CD4-positive, alpha-beta T cell (primary cell): ENCODE measurements around the gene USP19. TPM values are rescaled to one million over a fixed set of nuclear protein-coding genes. Genes with fewer than 3 reads are reported as not detected.

Source experiments
- ATAC-seq: fragments of 200-7000 bp; cut with Tn5 transposase; one replicate; pipeline ENCODE4 v1.10.0; 2022; ENCODE audit warnings: mild to moderate bottlenecking; ENCODE audit not compliant: poor library complexity
- CTCF ChIA-PET: fragments of 350-600 bp; sonication (Branson Sonifier 250); formaldehyde crosslinking; loops from one replicate; lab custom pipeline; 2021; ENCODE audit warnings: antibody characterized with exemption, inconsistent platforms; lab: Charles Lee
- POLR2A ChIA-PET: fragments of 350-600 bp; sonication (Branson Sonifier 250); formaldehyde crosslinking; loops from one replicate; lab custom pipeline; 2021; ENCODE audit warnings: antibody characterized with exemption, inconsistent platforms; lab: Charles Lee
- DNase-seq, 14 experiments: peaks; one replicate each; pipeline ENCODE4 v3.0.0-alpha.2; 2013 to 2020; ENCODE audit warnings: mixed read lengths in 2 of 14
- H3K27ac ChIP-seq, 2 donors: one replicate each; pipeline versions ENCODE4 v1.5.1 to v1.7.0; 2013; ENCODE audit warnings: low read length in 2 of 2, low read depth in 1 of 2, mild to moderate bottlenecking in 1 of 2
- H3K27me3 ChIP-seq, 2 experiments: 1 replicate in 1 of 2; 2 replicates in 1 of 2; pipeline versions ENCODE4 v1.6.1 to v1.7.0; 2013; ENCODE audit warnings: low read length in 2 of 2, control low read depth in 1 of 2, mild to moderate bottlenecking in 1 of 2, moderate library complexity in 1 of 2; ENCODE audit not compliant: insufficient read depth in 2 of 2, control insufficient read depth in 1 of 2
- H3K36me3 ChIP-seq: one replicate; pipeline ENCODE4 v1.6.1; 2013; ENCODE audit warnings: low read length, control low read depth; ENCODE audit not compliant: insufficient read depth
- H3K4me1 ChIP-seq: one replicate; pipeline ENCODE4 v1.6.1; 2013; ENCODE audit warnings: low read length, control low read depth; ENCODE audit not compliant: insufficient read depth
- H3K4me3 ChIP-seq: one replicate; pipeline ENCODE4 v1.5.1; 2013; ENCODE audit warnings: mild to moderate bottlenecking, low read length, moderate library complexity
- H3K9me3 ChIP-seq, 2 experiments: 1 replicate in 1 of 2; 2 replicates in 1 of 2; pipeline versions ENCODE4 v1.6.1 to v1.7.0; 2013; ENCODE audit warnings: low read length in 2 of 2, mild to moderate bottlenecking in 2 of 2, control low read depth in 1 of 2, moderate library complexity in 1 of 2; ENCODE audit not compliant: control insufficient read depth in 1 of 2, insufficient read depth in 1 of 2
- H3K27ac Mint-ChIP-seq: one replicate; pipeline ENCODE4 v1.8.0; 2020; ENCODE audit warnings: mixed read lengths
- H3K27me3 Mint-ChIP-seq: one replicate; pipeline ENCODE4 v1.8.0; 2021; ENCODE audit warnings: mixed read lengths
- H3K36me3 Mint-ChIP-seq: one replicate; pipeline ENCODE4 v1.8.0; 2021; ENCODE audit warnings: low read depth, mixed read lengths
- H3K4me1 Mint-ChIP-seq: one replicate; pipeline ENCODE4 v1.8.0; 2021; ENCODE audit warnings: low read depth, mixed read lengths
- H3K4me3 Mint-ChIP-seq: one replicate; pipeline ENCODE4 v1.8.0; 2020; ENCODE audit warnings: mild to moderate bottlenecking, mixed read lengths
- H3K9me3 Mint-ChIP-seq: one replicate; pipeline ENCODE4 v1.8.0; 2020; ENCODE audit warnings: mixed read lengths
- CTCF ChIP-seq: fragments of 200-600 bp; IDR thresholded peaks from one replicate; pipeline ENCODE4 v1.8.0; 2022; ENCODE audit warnings: antibody characterized with exemption, mild to moderate bottlenecking
- intact Hi-C, 2 experiments: fragments of 100-400 bp; cut with DNase I in 1 of 2; cut with micrococcal nuclease in 1 of 2; formaldehyde crosslinking; loops; one replicate each; pipeline versions ENCODE4 v1.15.1 to v1.9.0; 2023 to 2025; cut with DNase I, micrococcal nuclease
- total RNA-seq, 174 experiments: library from RNA in 2 of 174; stranded (reverse) in 2 of 174; gene quantifications; one replicate each; pipeline ENCODE4 v1.2.3 and lab custom pipeline; 2021 to 2026

The USP19 gene
- total RNA-seq, 2 experiments from 2014 or later = 84.9 to 86.2 TPM

GRCh38 chr3:49165771-49166751 is 45.4 kb upstream of the USP19 start, which contains the start of gene CCDC71:
Gene CCDC71, minus strand, starts transcription at chr3:49166331. Its CDS starts 2,123 bp downstream, at chr3:49164208.
- DNase-seq = peak; percentile 55 to 89 (median 70)
- H3K27me3 ChIP-seq = no peaks in the 10 kb centered on the region
- H3K36me3 Mint-ChIP-seq = peaks cover 36% of the 10 kb centered on the region
- intact Hi-C loops = loop anchor here (1.0 to 10.0 kb wide), 7 partner anchors 45 to 449 kb away; partner anchors contain the start of genes USP19 (in 2 of the 2), ARIH2 (in 1 of the 2), IP6K2 (in 1 of the 2) and QRICH1 (in 1 of the 2)
- peak within 1 kb of the TSS; percentile 94 for H3K4me3 ChIP-seq
- peak within 1 kb of the TSS; percentile 97 for H3K4me3 Mint-ChIP-seq
- H3K9me3 Mint-ChIP-seq = no peaks in the 10 kb centered on the region
- peak; percentile 80 for ATAC-seq
- peak within 1 kb of the TSS; percentile 91 for H3K27ac Mint-ChIP-seq
- peak within 1 kb of the TSS; percentile 48 to 61 for H3K27ac ChIP-seq
- no peak for TF ChIP-seq CTCF
- peaks cover 21% of the 10 kb centered on the region for H3K36me3 ChIP-seq
- POLR2A ChIA-PET = interaction anchor here (0.7 to 2.0 kb wide), 4 partner anchors 45 to 159 kb away, joined by 4 to 11 read pairs (median 6); partner anchors contain the start of genes NDUFAF3, QRICH1, USP19 and WDR6
- H3K9me3 ChIP-seq = peaks cover 0 to 7% of the 10 kb centered on the region in 2 experiments
- CTCF ChIA-PET = interaction anchor here (1.5 kb wide), 1 partner anchor 72 kb away, joined by 6 read pairs; no protein-coding TSS in a partner anchor
- H3K27me3 Mint-ChIP-seq = no peaks in the 10 kb centered on the region
- H3K4me1 Mint-ChIP-seq = peaks cover 44% of the 10 kb centered on the region
- peaks cover 31% of the 10 kb centered on the region for H3K4me1 ChIP-seq

- DNase-seq = no peak
- H3K27ac ChIP-seq = peak overlapping the region; percentile 48 to 61
- H3K27ac Mint-ChIP-seq = peak overlapping the region; percentile 91
- TF ChIP-seq CTCF = no peak
- no peaks in the 10 kb centered on the region for H3K27me3 ChIP-seq
- peaks cover 0 to 7% of the 10 kb centered on the region in 2 experiments for H3K9me3 ChIP-seq
- ChIA-PET CTCF (interaction anchor here (1.1 to 1.5 kb wide), 2 partner anchors 71 to 144 kb away, joined by 3 to 6 read pairs; no protein-coding TSS in a partner anchor), POLR2A (interaction anchor here (0.8 to 2.0 kb wide), 6 partner anchors 45 to 179 kb away, joined by 3 to 11 read pairs (median 4); partner anchors contain the start of genes IMPDH2, NDUFAF3, QRICH1 and USP19)
- H3K4me3 Mint-ChIP-seq = peak overlapping the region; percentile 97
- H3K36me3 Mint-ChIP-seq = peaks cover 36% of the 10 kb centered on the region
- H3K4me3 ChIP-seq = peak overlapping the region; percentile 94
- H3K36me3 ChIP-seq = peaks cover 21% of the 10 kb centered on the region
- peaks cover 23% of the 10 kb centered on the region for H3K4me1 ChIP-seq
- no peaks in the 10 kb centered on the region for H3K9me3 Mint-ChIP-seq
- no peak for ATAC-seq
- intact Hi-C loops = loop anchor here (2.0 to 10.0 kb wide), 3 partner anchors 44 to 250 kb away; partner anchors contain the start of genes ARIH2 (in 1 of the 2) and USP19 (in 1 of the 2)
- H3K4me1 Mint-ChIP-seq = peaks cover 36% of the 10 kb centered on the region
- no peaks in the 10 kb centered on the region for H3K27me3 Mint-ChIP-seq
Measured at GRCh38 chr3:49164983-49165720, 44.5 kb upstream of the USP19 start.
